DMS 273 (cell line): ENCODE measurements around the gene CTTNBP2.

Source experiments
- DNase-seq: peaks from one replicate; lab custom pipeline; 2025; ENCODE audit not compliant: unreplicated experiment; lab: John Stamatoyannopoulos, UW

The CTTNBP2 gene

DNA sequence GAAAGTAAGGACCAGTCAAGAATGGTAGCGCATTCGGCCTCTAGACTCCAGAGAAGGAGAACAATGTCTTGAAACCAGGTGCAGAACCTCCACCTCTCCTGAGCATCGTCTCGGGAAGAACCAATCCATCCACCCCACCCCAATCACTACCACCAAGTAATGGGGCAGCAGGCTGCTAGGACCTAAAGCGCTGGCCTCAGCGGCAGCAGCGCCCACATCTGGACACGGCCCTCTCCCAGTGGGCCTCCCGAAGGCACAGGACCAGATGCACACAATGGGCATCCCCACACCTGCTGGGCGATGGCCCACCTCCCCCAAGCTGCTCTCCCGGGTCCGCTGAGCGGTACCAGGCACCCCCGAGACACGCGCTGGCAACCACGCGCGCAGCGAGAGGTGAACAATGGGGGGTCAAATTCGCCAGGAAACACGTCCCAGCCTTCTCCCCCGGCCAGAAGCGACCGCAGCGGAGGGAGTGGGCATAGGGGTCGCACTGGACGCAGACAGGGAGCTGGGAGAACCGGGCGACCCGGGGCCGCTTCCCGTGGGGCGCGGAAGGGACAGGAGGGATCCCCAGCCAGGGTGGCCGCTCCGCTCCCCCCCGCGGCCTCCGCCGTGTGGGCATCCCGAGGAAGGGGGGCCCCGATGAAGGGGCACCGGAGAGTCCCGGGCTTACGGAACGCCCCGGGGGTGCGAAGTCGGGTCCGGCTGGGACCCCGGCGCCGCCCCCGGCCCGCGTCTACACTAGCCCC is 506 bp downstream of the CTTNBP2 start:
- DNase-seq = peak; percentile 37

GRCh38 chr7:117871778-117872538 is 1.3 kb downstream of the CTTNBP2 start:
- DNase-seq = peak; percentile 40

DNA sequence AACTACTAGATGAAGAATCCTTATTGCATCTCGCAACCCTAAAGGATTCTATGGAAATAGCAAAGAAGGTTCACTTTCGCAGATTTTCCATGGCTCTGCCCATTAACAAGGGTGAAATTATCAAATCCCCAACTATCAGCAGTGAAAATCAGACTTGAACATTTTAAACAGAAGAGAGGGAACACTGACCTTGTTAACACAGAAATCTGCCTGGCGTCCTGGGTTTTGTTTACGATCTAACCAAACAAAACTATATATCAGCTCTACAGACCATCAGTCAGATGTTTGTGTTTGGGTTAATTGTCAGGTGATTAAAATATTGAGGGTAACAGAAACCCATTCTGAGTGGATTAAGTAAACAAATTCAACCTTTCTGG is 1.9 kb downstream of the CTTNBP2 start:
- DNase-seq = no peak

DNA sequence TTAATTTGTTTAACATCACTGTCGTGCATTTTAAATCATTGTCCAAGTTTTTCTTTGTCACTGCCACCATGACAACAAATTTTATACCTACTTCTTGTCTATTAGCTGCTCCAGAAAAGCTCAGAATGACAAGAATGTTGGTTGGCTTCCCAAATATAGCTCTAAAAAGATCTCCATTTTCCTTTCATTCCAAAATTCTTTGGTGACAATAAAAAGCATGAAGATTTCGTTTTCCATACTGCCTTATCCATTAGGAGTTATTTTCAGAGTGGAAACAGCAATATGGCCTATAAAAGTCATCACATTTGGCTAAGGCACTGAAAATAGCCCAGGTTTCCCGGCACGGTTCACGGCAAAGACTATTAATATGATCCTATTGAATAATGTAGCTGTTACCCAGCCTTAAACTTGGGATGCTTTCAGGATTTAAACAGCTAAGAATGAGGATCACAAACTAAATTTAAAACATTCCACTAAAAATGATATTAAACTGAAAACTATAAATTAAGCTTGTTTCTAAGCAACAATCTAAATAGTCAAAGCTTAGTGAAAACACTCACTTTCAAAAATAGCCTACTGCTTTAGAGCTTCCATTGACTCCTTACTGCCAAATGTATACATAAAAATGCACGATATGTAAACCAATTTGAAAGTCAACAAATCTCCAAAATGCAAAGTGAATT is 2.7 kb downstream of the CTTNBP2 start:
- DNase-seq = no peak

- no peak for DNase-seq
Measured at GRCh38 chr7:117869374-117869773, 3.9 kb downstream of the CTTNBP2 start.

- DNase-seq = no peak
Measured at GRCh38 chr7:117863618-117864017, 9.6 kb downstream of the CTTNBP2 start.

- DNase-seq = no peak
Measured at GRCh38 chr7:117862378-117862777, 10.9 kb downstream of the CTTNBP2 start.

- DNase-seq = no peak
Measured at GRCh38 chr7:117859246-117859812, 13.9 kb downstream of the CTTNBP2 start.

DNA sequence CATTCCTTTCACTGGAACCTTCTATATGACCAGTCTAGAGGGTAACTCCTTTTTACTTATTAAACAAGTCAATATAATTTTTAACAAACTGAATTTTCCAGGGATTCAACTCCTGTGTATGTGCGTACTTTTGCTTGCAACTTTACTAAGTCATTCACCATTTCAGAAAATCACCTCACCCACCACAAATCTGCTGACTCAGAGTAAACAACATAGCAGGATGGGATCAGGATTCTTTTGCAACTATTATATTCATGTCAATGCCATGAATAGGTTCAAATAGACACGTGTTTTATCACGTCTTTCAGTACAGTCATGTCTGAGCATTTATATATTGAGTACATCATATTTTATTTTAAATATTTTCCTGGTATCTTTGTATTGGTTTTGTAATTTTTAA is 14.5 kb downstream of the CTTNBP2 start:
- DNase-seq = no peak

DNA sequence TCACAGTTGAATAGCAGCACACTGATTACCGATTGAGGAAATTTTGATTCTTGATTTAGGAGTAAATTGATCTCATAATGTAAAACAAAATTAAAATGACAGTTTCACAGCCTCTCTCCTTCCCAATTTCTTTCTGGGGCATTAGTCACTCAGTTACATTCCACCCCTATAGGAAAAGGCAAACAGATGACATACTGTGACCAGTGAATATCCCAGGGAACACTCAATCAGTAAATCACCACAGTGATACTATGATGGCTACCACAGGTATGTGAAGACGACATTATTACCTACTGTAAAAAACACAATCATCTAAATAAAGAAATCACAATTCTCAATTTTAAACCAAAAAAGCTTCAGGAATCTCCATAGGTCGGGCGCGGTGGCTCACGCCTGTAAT is 15.5 kb downstream of the CTTNBP2 start:
- DNase-seq = no peak

DNA sequence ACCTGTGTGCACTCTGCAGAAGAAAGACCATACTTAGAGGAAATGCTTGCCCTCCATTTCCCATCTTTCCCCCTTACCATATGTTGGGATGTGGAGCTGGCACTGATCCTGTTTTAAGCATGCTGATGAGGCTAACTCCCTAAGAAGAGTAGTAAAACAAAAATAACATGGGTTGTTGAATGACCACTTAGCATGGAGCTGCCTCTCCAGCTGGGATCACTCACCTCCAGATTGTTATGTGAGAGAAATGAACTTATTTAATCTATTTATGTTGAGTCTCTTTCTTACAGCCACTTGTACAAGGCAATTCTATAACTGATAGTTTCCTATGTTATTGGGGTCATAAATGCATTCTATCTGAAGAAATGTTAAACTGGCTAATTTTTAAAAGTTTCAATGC is 17.0 kb downstream of the CTTNBP2 start:
- DNase-seq = no peak

- no peak for DNase-seq
Measured at GRCh38 chr7:117854186-117854585, 19.1 kb downstream of the CTTNBP2 start.

DNA sequence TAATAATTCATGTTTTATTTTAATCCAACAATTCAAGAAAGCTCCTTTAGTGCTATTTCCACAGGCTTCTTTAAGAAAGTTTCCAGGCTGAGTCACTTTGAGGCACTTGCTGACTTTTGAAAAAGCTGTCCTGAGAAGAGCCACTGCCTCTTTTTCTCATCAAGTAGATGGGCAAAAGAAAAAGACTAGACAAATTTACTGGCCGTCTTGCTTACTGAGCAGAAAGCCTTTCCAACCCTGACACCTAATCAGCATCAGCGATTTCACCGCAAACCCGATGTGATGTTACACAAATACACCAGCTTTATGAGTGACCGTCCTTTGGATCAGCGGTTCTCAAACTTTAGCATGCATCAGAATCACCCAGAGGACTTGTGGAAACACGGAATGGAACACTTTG is 24.3 kb downstream of the CTTNBP2 start:
- DNase-seq = no peak

DNA sequence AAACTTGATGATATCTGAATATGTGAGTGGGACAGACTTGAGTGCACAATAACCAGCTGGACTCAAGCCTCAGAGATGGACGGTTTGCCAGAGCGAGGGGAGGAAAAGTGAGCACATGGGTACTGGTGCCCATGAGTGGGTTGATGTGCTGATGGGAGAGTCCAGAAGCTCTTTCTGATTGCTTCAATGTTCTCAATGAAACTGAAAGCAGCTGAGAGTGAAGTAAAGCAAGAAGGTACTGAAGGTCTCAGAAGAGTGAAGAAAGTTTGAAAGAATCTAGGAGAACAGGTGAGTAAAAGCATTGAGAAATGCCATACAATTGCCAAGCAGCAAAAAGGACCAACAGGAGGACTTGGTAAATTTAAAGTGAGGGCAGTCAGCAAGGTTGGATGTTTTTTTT is 28.6 kb downstream of the CTTNBP2 start:
- no peak for DNase-seq

DNA sequence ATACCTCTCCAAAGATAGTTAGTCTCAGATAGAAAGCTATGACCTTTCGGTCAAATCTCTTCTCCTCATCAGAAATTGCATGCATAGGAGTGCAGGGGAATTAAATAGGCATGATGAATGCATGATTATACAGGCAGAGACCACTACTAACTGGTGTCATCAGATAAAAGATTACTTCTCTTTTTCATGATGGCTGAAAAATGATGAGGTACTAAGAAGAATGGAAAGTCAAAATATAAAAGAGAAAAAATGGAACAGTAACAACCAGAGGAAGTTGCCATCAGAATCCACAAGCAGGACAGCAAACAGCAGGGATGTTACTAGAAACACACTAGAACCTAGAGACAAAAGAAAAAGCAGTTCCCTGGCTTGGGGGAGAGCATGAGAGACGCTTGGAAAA is 31.6 kb downstream of the CTTNBP2 start:
- no peak for DNase-seq

- DNase-seq = no peak
Measured at GRCh38 chr7:117841011-117841410, 32.2 kb downstream of the CTTNBP2 start.

DNA sequence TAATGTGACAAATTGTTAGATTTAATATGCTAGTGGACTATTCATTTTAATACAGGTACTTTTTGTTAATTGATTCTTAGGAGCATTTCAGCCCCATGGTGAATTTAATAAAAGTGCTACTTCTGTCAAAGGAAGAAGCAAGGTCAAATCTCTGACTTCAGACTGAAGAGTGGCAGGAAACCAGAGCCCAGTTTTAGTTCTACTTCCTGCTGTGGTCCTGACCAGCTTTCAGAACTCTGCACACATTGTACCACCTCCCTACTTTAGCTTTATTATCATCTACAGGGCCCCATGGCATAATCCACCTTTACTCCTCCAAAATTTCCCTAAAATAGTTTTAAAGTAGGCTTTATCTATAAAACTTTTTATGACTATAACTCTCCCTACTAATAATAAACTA is 33.7 kb downstream of the CTTNBP2 start:
- DNase-seq = no peak

DNA sequence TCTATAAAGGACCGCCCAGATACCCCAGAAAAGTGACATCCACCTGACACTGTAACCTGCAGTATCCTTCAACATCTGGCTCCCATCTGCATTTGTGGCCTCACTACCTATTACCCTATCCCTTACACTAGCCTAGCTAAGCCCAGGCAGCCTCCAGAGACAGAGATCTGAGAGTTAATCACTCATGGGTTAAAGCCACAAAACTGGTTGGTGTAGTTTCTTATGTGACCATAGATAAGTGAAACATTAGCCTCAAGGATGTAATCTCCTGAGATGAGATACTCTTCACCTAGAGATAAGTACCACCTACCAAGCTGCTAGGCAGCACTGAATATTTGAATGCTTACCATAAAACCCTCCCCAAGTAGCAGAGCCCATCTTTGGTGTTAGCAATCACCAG is 35.4 kb downstream of the CTTNBP2 start:
- DNase-seq = no peak

DNA sequence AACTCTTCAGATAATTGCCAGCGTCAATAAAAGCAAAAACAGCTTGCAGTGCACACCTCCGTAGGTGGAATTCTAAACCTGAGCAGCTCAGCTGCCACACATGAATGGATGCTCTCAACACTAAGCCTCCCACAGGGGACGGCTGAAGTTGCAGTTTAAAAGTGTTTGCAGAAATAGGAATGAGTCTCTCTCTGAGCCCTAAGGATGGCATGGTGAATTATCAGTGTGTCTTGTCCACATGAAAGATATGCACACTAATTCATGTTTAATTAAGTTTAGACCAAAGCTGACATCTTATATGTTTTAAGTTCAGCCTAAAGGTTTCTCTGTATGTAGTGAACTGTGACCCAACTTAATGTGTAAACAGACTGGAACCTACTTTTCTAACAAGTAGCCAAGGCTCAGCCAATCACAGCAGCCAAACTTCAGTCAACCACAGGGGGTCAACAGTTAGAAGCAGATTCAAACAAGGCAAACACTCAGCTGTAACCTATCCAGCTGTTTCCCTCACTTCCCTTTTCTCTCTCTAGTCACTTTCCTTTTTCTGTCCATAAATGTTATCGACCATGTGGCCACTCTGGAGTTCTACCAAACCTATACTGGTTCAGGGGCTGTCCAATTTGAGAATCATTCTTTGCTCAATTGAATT is 38.1 kb downstream of the CTTNBP2 start:
- no peak for DNase-seq

DNA sequence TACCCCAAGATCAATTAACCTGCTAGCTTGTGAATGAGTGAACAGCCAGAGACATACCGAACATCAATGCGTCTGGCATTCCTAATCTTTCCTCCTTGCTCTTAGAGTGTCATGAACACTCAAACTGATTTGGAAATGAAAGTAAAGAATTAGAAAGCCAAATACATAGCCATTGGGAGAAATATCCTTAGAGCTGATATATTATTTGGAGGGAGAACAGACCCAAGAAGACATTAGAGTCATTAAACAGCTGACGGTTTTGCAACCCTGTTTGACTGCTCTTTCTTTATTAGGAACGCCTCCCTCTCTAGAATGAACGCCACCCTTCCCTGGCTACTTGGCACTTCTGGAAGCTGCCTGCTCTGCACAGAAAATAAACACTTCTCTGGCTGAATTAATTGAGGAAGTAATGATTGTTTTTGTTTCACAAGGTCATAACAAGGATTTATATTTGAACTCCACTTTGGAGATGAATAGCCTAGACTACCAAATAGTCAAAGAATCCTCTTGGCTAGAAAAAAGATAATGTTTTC is 42.8 kb downstream of the CTTNBP2 start:
- no peak for DNase-seq
